ENCODE results near the gene ATCAY.

- no peak for TF ChIP-seq ZNF790 (CRISPR knock-in tag; IDR thresholded peaks at IDR 0.05; ENCODE audit: borderline replicate concordance)
- no peak for TF ChIP-seq ETV6 (CRISPR knock-in tag; conservative IDR thresholded peaks at IDR 0.05)
- TF ChIP-seq YY1 (IDR thresholded peaks at IDR 0.05; ENCODE audit: insufficient read depth, insufficient replicate concordance, low read depth, low read length): no peak
- TF ChIP-seq ZNF747 (CRISPR knock-in tag; IDR thresholded peaks at IDR 0.05; ENCODE audit: borderline replicate concordance): no peak
These were observed 13.2 kb downstream of the ATCAY start for GRCh38 chr19:3893509-3894179.
